Liver (tissue), 9 donors: ENCODE measurements around the gene SPAG17. TPM values are rescaled to one million over a fixed set of nuclear protein-coding genes. Genes with fewer than 3 reads are reported as not detected.
A peak's percentile ranks its signal among the peaks of the same experiment; 100 is the strongest.

ENCODE experiments used
- DNase-seq: peaks from one replicate; pipeline ENCODE4 v3.0.0-alpha.2; 2017; ENCODE audit warnings: low spot score
- H3K27ac ChIP-seq, 2 donors: one replicate each; pipeline ENCODE4 v1.7.0; 2013; ENCODE audit warnings: inconsistent platforms in 2 of 2, low read length in 2 of 2, control low read depth in 1 of 2, low read depth in 1 of 2, mild to moderate bottlenecking in 1 of 2
- H3K27me3 ChIP-seq, 4 donors: one replicate each; pipeline versions ENCODE4 v1.6.1 to v1.7.0; 2013; ENCODE audit warnings: low read length in 3 of 4, inconsistent platforms in 1 of 4, mild to moderate bottlenecking in 1 of 4, moderate library complexity in 1 of 4; ENCODE audit not compliant: control insufficient read depth in 4 of 4, insufficient read depth in 4 of 4
- H3K36me3 ChIP-seq, 4 donors: one replicate each; pipeline versions ENCODE4 v1.6.1 to v1.7.0; 2013; ENCODE audit warnings: low read length in 3 of 4, mild to moderate bottlenecking in 3 of 4, low read depth in 1 of 4, moderate library complexity in 1 of 4; ENCODE audit not compliant: control insufficient read depth in 4 of 4, insufficient read depth in 3 of 4
- H3K4me1 ChIP-seq, 4 donors: one replicate each; pipeline versions ENCODE4 v1.6.1 to v1.7.0; 2013; ENCODE audit warnings: low read length in 3 of 4, mild to moderate bottlenecking in 3 of 4, moderate library complexity in 1 of 4; ENCODE audit not compliant: control insufficient read depth in 4 of 4, insufficient read depth in 4 of 4
- H3K4me3 ChIP-seq, 3 donors: one replicate each; pipeline versions ENCODE4 v1.6.1 to v1.7.0; 2013; ENCODE audit warnings: low read length in 3 of 3, control low read depth in 1 of 3, low read depth in 1 of 3, mild to moderate bottlenecking in 1 of 3
- H3K9ac ChIP-seq, 2 donors: one replicate each; pipeline ENCODE4 v1.7.0; 2013; ENCODE audit warnings: low read length in 2 of 2, mild to moderate bottlenecking in 2 of 2, moderate library complexity in 2 of 2, control low read depth in 1 of 2, low read depth in 1 of 2
- H3K9me3 ChIP-seq, 4 donors: one replicate each; pipeline versions ENCODE4 v1.6.1 to v1.7.0; 2013; ENCODE audit warnings: low read length in 3 of 4; ENCODE audit not compliant: control insufficient read depth in 4 of 4
- EGR1 ChIP-seq, 2 donors: IDR thresholded peaks; 2 replicates each; pipeline ENCODE4 v1.6.1; 2016 to 2018; ENCODE audit warnings: antibody characterized with exemption in 2 of 2, low read depth in 2 of 2
- FOXA1 ChIP-seq: IDR thresholded peaks from 2 replicates; pipeline ENCODE4 v1.6.1; 2016; ENCODE audit warnings: antibody characterized with exemption
- GABPA ChIP-seq, 2 donors: IDR thresholded peaks in 1 of 2; conservative IDR thresholded peaks in 1 of 2; 2 replicates each; pipeline ENCODE4 v1.6.1; 2016; ENCODE audit warnings: antibody characterized with exemption in 2 of 2, mild to moderate bottlenecking in 1 of 2, moderate library complexity in 1 of 2
- HNF4A ChIP-seq, 2 donors: conservative IDR thresholded peaks; 2 replicates each; pipeline ENCODE4 v1.6.1; 2016; ENCODE audit warnings: antibody characterized with exemption in 2 of 2, mild to moderate bottlenecking in 2 of 2
- JUND ChIP-seq, 2 donors: IDR thresholded peaks; 2 replicates each; pipeline ENCODE4 v1.6.1; 2016; ENCODE audit warnings: antibody characterized with exemption in 2 of 2
- NR2F2 ChIP-seq: IDR thresholded peaks from 2 replicates; pipeline ENCODE4 v1.6.1; 2016; ENCODE audit warnings: antibody characterized with exemption
- RAD21 ChIP-seq, 2 donors: IDR thresholded peaks; 2 replicates each; pipeline ENCODE4 v1.6.1; 2016; ENCODE audit warnings: antibody characterized with exemption in 2 of 2, mild to moderate bottlenecking in 2 of 2
- RXRA ChIP-seq, 2 donors: IDR thresholded peaks; 2 replicates each; pipeline ENCODE4 v1.6.1; 2017 to 2018; ENCODE audit warnings: antibody characterized with exemption in 2 of 2, mild to moderate bottlenecking in 1 of 2
- SP1 ChIP-seq: IDR thresholded peaks from 2 replicates; pipeline ENCODE4 v1.6.1; 2018; ENCODE audit warnings: antibody characterized with exemption, mild to moderate bottlenecking
- TAF1 ChIP-seq: conservative IDR thresholded peaks from 2 replicates; pipeline ENCODE4 v1.6.1; 2016; ENCODE audit warnings: antibody characterized with exemption, mild to moderate bottlenecking
- WGBS: extraction: QIAGEN DNeasy Blood & Tissue Kit; methylation state at CpG from one replicate; pipeline ENCODE4 v1.1.7; 2013; 5-methylcytosine and 5-hydroxymethylcytosine counted together
- polyA plus RNA-seq, 2 donors: library from polyadenylated mRNA; stranded (reverse) in 1 of 2; unstranded in 1 of 2; fragments of 200-250 nt in 1 of 2; fragments of >200 nt in 1 of 2; fragmentation: Nextera tagmentation in 1 of 2; extraction: Ambion mirVana in 1 of 2; gene quantifications; one replicate each; pipeline versions ENCODE4 v1.2.1 to v1.2.3, GENCODE V29; 2013 to 2015
- total RNA-seq, 2 donors: library from RNA; depleted of rRNA; stranded (reverse); fragments of >200 nt; gene quantifications; one replicate each; pipeline ENCODE4 v1.2.3, GENCODE V29; 2014
- TF ChIP-seq, protein P1 (sequence below): IDR thresholded peaks from 2 replicates; pipeline ENCODE4 v1.6.1; 2016; ENCODE audit warnings: antibody characterized with exemption
- TF ChIP-seq, protein P2 (sequence below): fragments of 150-350 bp; IDR thresholded peaks from 2 replicates; pipeline ENCODE4 v1.5.1; 2017; ENCODE audit warnings: improper control_type of control experiment, low read depth, low read length; ENCODE audit not compliant: missing input control
- TF ChIP-seq, protein P3 (sequence below): IDR thresholded peaks from 2 replicates; pipeline ENCODE4 v1.6.1; 2016; ENCODE audit warnings: antibody characterized with exemption, mild to moderate bottlenecking
- TF ChIP-seq, protein P4 (sequence below): IDR thresholded peaks from 2 replicates; pipeline ENCODE4 v1.6.1; 2016; ENCODE audit warnings: antibody characterized with exemption
- donor health status: healthy.
- donor health status: healthy.
- donor health status: healthy.
- donor health status: healthy.
- donor health status: healthy.

SPAG17 gene
- total and polyA plus RNA-seq, 4 donors, result 0.17 to 0.75 TPM; not detected in 2

DNA sequence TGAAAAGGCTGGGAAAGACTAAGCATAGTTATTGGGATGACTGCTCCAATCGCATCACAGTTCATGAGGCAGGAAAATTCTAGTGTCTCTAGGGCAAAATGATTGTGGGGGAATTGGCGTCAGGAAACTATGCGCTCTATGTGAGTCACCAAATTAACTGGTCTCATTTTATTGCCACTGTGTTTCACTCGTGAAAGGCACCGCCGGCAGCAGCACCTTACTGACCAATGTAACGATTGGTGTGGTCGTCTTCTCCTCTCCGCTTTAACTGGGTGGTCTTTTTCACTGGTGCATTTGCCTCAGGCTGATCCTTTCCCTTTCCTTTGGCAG lies 83.5 kb downstream of the SPAG17 start:
- Histone ChIP-seq H3K27ac (no peak overlapping the region), H3K4me3 (no peak overlapping the region), H3K27me3 (no peaks in the 10 kb centered on the region), H3K36me3 (no peaks in the 10 kb centered on the region), H3K4me1 (peaks cover 0 to 2% (median 0%) of the 10 kb centered on the region in 4 donors), H3K9me3 (no peaks in the 10 kb centered on the region), H3K9ac (no peak overlapping the region)
- TF ChIP-seq, protein P1, sequence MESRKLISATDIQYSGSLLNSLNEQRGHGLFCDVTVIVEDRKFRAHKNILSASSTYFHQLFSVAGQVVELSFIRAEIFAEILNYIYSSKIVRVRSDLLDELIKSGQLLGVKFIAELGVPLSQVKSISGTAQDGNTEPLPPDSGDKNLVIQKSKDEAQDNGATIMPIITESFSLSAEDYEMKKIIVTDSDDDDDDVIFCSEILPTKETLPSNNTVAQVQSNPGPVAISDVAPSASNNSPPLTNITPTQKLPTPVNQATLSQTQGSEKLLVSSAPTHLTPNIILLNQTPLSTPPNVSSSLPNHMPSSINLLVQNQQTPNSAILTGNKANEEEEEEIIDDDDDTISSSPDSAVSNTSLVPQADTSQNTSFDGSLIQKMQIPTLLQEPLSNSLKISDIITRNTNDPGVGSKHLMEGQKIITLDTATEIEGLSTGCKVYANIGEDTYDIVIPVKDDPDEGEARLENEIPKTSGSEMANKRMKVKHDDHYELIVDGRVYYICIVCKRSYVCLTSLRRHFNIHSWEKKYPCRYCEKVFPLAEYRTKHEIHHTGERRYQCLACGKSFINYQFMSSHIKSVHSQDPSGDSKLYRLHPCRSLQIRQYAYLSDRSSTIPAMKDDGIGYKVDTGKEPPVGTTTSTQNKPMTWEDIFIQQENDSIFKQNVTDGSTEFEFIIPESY, result no peak
- DNase-seq, result no peak
- WGBS, result 87% methylated on average over 9 of the region's 9 CpGs

DNA sequence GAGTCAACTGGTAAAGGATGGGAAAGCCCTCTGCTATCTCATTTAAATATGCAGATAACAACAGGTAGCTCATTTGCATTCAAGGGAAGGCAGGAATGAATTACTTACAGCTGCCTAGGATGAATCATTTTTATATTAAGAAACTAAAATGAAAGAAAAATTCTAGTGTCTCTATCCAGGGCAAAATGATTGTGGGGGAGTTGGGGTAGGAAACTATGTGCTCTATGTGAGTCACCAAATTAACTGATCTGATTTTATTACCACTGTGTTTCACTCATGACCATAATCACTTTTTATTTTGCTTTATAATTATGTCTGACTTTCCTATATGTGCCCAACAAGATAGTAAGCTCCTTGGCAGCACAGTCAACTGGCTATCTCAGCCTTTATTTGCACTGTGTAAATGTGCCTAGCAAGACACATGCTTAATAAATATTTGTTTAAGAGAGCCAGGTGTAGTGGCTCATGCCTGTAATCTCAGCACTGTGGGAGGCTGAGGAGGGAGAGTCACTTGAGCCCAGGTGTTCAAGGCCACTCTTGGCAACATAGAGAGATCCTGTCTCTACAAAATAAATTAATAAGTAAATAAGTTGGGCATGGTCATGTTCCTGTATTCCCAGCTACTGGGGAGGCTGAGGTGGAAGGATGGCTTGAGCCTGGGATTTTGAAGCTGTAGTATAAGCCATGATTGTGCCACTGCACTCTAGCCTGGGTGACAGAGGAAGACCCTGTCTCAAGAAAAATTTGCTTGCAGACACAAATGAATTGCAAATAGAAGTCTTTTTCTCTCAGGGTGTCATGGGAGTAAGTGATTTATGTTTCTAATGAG lies 84.1 kb downstream of the SPAG17 start:
- TF ChIP-seq GABPA (IDR thresholded peaks at IDR 0.05 in 1 of 2, conservative IDR thresholded peaks at IDR 0.05 in 1 of 2), result no peak
- TF ChIP-seq SP1, result no peak
- TF ChIP-seq, protein P2, sequence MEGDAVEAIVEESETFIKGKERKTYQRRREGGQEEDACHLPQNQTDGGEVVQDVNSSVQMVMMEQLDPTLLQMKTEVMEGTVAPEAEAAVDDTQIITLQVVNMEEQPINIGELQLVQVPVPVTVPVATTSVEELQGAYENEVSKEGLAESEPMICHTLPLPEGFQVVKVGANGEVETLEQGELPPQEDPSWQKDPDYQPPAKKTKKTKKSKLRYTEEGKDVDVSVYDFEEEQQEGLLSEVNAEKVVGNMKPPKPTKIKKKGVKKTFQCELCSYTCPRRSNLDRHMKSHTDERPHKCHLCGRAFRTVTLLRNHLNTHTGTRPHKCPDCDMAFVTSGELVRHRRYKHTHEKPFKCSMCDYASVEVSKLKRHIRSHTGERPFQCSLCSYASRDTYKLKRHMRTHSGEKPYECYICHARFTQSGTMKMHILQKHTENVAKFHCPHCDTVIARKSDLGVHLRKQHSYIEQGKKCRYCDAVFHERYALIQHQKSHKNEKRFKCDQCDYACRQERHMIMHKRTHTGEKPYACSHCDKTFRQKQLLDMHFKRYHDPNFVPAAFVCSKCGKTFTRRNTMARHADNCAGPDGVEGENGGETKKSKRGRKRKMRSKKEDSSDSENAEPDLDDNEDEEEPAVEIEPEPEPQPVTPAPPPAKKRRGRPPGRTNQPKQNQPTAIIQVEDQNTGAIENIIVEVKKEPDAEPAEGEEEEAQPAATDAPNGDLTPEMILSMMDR, result no peak
- no peak for TF ChIP-seq RAD21 (IDR thresholded peaks at IDR 0.05)
- no peak for TF ChIP-seq HNF4A (conservative IDR thresholded peaks at IDR 0.05)
- peak in 1 of 2 donors; percentile 38 for TF ChIP-seq RXRA (IDR thresholded peaks at IDR 0.05)
- H3K27ac ChIP-seq, result no peak overlapping the region
- H3K27me3 ChIP-seq, result no peaks in the 10 kb centered on the region
- DNase-seq, result no peak
- H3K4me3 ChIP-seq, result no peak overlapping the region
- no peak overlapping the region for H3K9ac ChIP-seq
- H3K9me3 ChIP-seq, result no peaks in the 10 kb centered on the region
- H3K4me1 ChIP-seq, result peaks cover 0 to 2% (median 0%) of the 10 kb centered on the region in 4 donors
- no peaks in the 10 kb centered on the region for H3K36me3 ChIP-seq

DNA sequence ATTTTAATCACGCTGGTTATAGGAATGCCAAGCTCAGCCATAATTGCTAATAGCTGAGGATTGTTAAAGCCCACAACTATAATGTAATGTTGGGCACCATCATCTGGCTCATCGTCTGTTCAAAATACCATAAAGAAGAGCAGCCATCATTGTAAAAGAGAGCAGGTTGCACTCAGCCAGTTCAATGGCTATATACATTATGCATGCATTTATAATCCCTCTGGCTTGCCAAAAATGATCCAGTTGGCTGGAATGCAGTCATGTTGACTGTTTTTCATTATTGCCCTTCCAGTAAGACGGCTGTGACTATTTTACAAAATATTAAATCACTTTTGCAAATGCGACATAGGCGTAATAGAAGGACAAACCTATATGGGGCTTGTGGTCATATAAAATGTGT lies 85.3 kb downstream of the SPAG17 start:
- DNase-seq, result no peak
- no peak overlapping the region for H3K27ac ChIP-seq
- no peak overlapping the region for H3K9ac ChIP-seq
- H3K36me3 ChIP-seq, result no peaks in the 10 kb centered on the region
- no peaks in the 10 kb centered on the region for H3K9me3 ChIP-seq
- 83% methylated on average over 5 of the region's 5 CpGs for WGBS
- H3K27me3 ChIP-seq, result no peaks in the 10 kb centered on the region
- TF ChIP-seq RAD21 (IDR thresholded peaks at IDR 0.05) (no peak), EGR1 (IDR thresholded peaks at IDR 0.05; ENCODE audit: low read depth in 2 of 2) (no peak), JUND (IDR thresholded peaks at IDR 0.05) (no peak), TAF1 (no peak), HNF4A (conservative IDR thresholded peaks at IDR 0.05) (no peak), RXRA (IDR thresholded peaks at IDR 0.05) (no peak), FOXA1 (no peak), NR2F2 (no peak)
- TF ChIP-seq, protein P3, sequence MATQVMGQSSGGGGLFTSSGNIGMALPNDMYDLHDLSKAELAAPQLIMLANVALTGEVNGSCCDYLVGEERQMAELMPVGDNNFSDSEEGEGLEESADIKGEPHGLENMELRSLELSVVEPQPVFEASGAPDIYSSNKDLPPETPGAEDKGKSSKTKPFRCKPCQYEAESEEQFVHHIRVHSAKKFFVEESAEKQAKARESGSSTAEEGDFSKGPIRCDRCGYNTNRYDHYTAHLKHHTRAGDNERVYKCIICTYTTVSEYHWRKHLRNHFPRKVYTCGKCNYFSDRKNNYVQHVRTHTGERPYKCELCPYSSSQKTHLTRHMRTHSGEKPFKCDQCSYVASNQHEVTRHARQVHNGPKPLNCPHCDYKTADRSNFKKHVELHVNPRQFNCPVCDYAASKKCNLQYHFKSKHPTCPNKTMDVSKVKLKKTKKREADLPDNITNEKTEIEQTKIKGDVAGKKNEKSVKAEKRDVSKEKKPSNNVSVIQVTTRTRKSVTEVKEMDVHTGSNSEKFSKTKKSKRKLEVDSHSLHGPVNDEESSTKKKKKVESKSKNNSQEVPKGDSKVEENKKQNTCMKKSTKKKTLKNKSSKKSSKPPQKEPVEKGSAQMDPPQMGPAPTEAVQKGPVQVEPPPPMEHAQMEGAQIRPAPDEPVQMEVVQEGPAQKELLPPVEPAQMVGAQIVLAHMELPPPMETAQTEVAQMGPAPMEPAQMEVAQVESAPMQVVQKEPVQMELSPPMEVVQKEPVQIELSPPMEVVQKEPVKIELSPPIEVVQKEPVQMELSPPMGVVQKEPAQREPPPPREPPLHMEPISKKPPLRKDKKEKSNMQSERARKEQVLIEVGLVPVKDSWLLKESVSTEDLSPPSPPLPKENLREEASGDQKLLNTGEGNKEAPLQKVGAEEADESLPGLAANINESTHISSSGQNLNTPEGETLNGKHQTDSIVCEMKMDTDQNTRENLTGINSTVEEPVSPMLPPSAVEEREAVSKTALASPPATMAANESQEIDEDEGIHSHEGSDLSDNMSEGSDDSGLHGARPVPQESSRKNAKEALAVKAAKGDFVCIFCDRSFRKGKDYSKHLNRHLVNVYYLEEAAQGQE, result no peak
- TF ChIP-seq, protein P1, result no peak
- TF ChIP-seq, protein P4, sequence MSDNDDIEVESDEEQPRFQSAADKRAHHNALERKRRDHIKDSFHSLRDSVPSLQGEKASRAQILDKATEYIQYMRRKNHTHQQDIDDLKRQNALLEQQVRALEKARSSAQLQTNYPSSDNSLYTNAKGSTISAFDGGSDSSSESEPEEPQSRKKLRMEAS, result no peak
- peaks cover 0 to 2% (median 0%) of the 10 kb centered on the region in 4 donors for H3K4me1 ChIP-seq
- no peak overlapping the region for H3K4me3 ChIP-seq
